A673 (cell line): ENCODE measurements around the gene RPN1. TPM values are rescaled to one million over a fixed set of nuclear protein-coding genes. Genes with fewer than 3 reads are reported as not detected.

Source experiments
- BruUV-seq: library from RNA; stranded (reverse); fragments of 400-500 nt; replicated peaks from 2 replicates; lab custom pipeline; 2021; lab: Mats Ljungman, UMichigan
- CTCF ChIA-PET: fragments of 300-600 bp; sonication (Branson Sonifier 250); formaldehyde crosslinking; loops from one replicate; lab custom pipeline; 2022; ENCODE audit warnings: antibody characterized with exemption; lab: Charles Lee
- POLR2A ChIA-PET: fragments of 300-600 bp; sonication (Branson Sonifier 250); formaldehyde crosslinking; loops from one replicate; lab custom pipeline; 2022; ENCODE audit warnings: antibody characterized with exemption; ENCODE audit not compliant: low non-redundant PET; lab: Charles Lee
- DNase-seq: peaks from one replicate; pipeline ENCODE4 v3.0.0-alpha.2; 2015; ENCODE audit warnings: low spot score
- H3K27ac ChIP-seq: fragments of 200-600 bp; sonication (generic); 2 replicates; pipeline ENCODE4 v1.5.1; 2016; ENCODE audit warnings: mixed run types, low read depth, mild to moderate bottlenecking, mixed read lengths, antibody characterized with exemption, low read length; ENCODE audit not compliant: poor library complexity, severe bottlenecking
- H3K27me3 ChIP-seq: fragments of 200-600 bp; sonication (generic); replicated peaks from 2 replicates; pipeline ENCODE4 v1.6.1; 2017; ENCODE audit warnings: mixed run types, low read depth, mild to moderate bottlenecking, mixed read lengths, antibody characterized with exemption, low read length; ENCODE audit not compliant: insufficient read depth, poor library complexity
- H3K36me3 ChIP-seq: fragments of 200-600 bp; sonication (generic); 2 replicates; pipeline ENCODE4 v1.6.1; 2016; ENCODE audit warnings: mixed run types, mild to moderate bottlenecking, mixed read lengths, antibody characterized with exemption, low read length; ENCODE audit not compliant: insufficient read depth, poor library complexity, severe bottlenecking
- H3K4me1 ChIP-seq: fragments of 200-600 bp; sonication (generic); 2 replicates; pipeline ENCODE4 v1.6.1; 2017; ENCODE audit warnings: mixed run types, mild to moderate bottlenecking, mixed read lengths, antibody characterized with exemption, low read length; ENCODE audit not compliant: insufficient read depth, poor library complexity, severe bottlenecking
- H3K4me3 ChIP-seq: fragments of 200-600 bp; sonication (generic); 2 replicates; pipeline ENCODE4 v1.5.1; 2016; ENCODE audit warnings: low read depth, mixed run types, mild to moderate bottlenecking, mixed read lengths, low read length; ENCODE audit not compliant: poor library complexity, severe bottlenecking
- H3K9me3 ChIP-seq: fragments of 200-600 bp; sonication (generic); 2 replicates; pipeline ENCODE4 v1.6.1; 2016; ENCODE audit warnings: mixed run types, low read depth, mild to moderate bottlenecking, mixed read lengths, antibody characterized with exemption, low read length; ENCODE audit not compliant: poor library complexity, severe bottlenecking
- EZH2 ChIP-seq: fragments of 200-600 bp; sonication (generic); IDR thresholded peaks from 2 replicates; pipeline ENCODE4 v1.6.1; 2017; ENCODE audit warnings: borderline replicate concordance, low read depth, mild to moderate bottlenecking, mixed read lengths, antibody characterized with exemption, low read length; ENCODE audit not compliant: poor library complexity, severe bottlenecking
- intact Hi-C: fragments of 100-400 bp; cut with micrococcal nuclease; formaldehyde crosslinking; loops from one replicate; pipeline ENCODE4 v1.10.0; 2022; ENCODE audit not compliant: unreplicated experiment
- total RNA-seq: library from RNA; stranded (reverse); gene quantifications from 2 replicates; pipeline ENCODE4 v1.2.3, GENCODE V29; 2021
- TF ChIP-seq, protein P1 (sequence below): fragments of 300-800, 200-600 bp; sonication (generic); conservative IDR thresholded peaks from 2 replicates; pipeline ENCODE4 v1.5.1; 2017; ENCODE audit warnings: low read depth, mild to moderate bottlenecking, antibody characterized with exemption, low read length, moderate library complexity, mixed read lengths

Gene RPN1
- total RNA-seq, 1 experiment from 2014 or later, result 254 TPM

GRCh38 chr3:128625409-128625945 lies 25.1 kb downstream of the RPN1 start:
- H3K27me3 ChIP-seq, result no peaks in the 10 kb centered on the region
- no peak for DNase-seq
- no TSS peak for BruUV-seq
- H3K27ac ChIP-seq, result no peak overlapping the region
- POLR2A ChIA-PET, result no interaction called here
- intact Hi-C loops, result no loop called here
- H3K4me3 ChIP-seq, result no peak overlapping the region
- peaks cover 89% of the 10 kb centered on the region for H3K36me3 ChIP-seq
- no peaks in the 10 kb centered on the region for H3K9me3 ChIP-seq
- TF ChIP-seq, protein P1, sequence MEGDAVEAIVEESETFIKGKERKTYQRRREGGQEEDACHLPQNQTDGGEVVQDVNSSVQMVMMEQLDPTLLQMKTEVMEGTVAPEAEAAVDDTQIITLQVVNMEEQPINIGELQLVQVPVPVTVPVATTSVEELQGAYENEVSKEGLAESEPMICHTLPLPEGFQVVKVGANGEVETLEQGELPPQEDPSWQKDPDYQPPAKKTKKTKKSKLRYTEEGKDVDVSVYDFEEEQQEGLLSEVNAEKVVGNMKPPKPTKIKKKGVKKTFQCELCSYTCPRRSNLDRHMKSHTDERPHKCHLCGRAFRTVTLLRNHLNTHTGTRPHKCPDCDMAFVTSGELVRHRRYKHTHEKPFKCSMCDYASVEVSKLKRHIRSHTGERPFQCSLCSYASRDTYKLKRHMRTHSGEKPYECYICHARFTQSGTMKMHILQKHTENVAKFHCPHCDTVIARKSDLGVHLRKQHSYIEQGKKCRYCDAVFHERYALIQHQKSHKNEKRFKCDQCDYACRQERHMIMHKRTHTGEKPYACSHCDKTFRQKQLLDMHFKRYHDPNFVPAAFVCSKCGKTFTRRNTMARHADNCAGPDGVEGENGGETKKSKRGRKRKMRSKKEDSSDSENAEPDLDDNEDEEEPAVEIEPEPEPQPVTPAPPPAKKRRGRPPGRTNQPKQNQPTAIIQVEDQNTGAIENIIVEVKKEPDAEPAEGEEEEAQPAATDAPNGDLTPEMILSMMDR, result no peak
- TF ChIP-seq EZH2, result no peak
- H3K4me1 ChIP-seq, result no peaks in the 10 kb centered on the region
- CTCF ChIA-PET, result no interaction called here

- no peak for DNase-seq
- Histone ChIP-seq H3K9me3 (no peaks in the 10 kb centered on the region), H3K4me3 (no peak overlapping the region), H3K36me3 (peaks cover 89% of the 10 kb centered on the region), H3K4me1 (no peaks in the 10 kb centered on the region), H3K27ac (no peak overlapping the region), H3K27me3 (no peaks in the 10 kb centered on the region)
- TF ChIP-seq, protein P1, result no peak
- TF ChIP-seq EZH2, result no peak
- ChIA-PET CTCF (no interaction called here), POLR2A (no interaction called here)
- no TSS peak for BruUV-seq
- intact Hi-C loops, result no loop called here
These were observed 26.0 kb downstream of the RPN1 start for GRCh38 chr3:128624526-128625138.

- Histone ChIP-seq H3K36me3 (peaks cover 85% of the 10 kb centered on the region), H3K4me1 (no peaks in the 10 kb centered on the region), H3K4me3 (no peak overlapping the region), H3K27me3 (no peaks in the 10 kb centered on the region), H3K27ac (no peak overlapping the region), H3K9me3 (no peaks in the 10 kb centered on the region)
- no peak for TF ChIP-seq EZH2
- TF ChIP-seq, protein P1, result no peak
- no peak for DNase-seq
- POLR2A ChIA-PET, result no interaction called here
- BruUV-seq, result no TSS peak
- intact Hi-C loops, result no loop called here
- CTCF ChIA-PET, result no interaction called here
These were observed 26.8 kb downstream of the RPN1 start for GRCh38 chr3:128623762-128624176.
